NCI-H1092 (cell line): Measurements from ENCODE around the gene CHRM4.

Experiments used
- DNase-seq: peaks from one replicate; lab custom pipeline; 2025; lab: John Stamatoyannopoulos, UW

CHRM4 gene

DNA sequence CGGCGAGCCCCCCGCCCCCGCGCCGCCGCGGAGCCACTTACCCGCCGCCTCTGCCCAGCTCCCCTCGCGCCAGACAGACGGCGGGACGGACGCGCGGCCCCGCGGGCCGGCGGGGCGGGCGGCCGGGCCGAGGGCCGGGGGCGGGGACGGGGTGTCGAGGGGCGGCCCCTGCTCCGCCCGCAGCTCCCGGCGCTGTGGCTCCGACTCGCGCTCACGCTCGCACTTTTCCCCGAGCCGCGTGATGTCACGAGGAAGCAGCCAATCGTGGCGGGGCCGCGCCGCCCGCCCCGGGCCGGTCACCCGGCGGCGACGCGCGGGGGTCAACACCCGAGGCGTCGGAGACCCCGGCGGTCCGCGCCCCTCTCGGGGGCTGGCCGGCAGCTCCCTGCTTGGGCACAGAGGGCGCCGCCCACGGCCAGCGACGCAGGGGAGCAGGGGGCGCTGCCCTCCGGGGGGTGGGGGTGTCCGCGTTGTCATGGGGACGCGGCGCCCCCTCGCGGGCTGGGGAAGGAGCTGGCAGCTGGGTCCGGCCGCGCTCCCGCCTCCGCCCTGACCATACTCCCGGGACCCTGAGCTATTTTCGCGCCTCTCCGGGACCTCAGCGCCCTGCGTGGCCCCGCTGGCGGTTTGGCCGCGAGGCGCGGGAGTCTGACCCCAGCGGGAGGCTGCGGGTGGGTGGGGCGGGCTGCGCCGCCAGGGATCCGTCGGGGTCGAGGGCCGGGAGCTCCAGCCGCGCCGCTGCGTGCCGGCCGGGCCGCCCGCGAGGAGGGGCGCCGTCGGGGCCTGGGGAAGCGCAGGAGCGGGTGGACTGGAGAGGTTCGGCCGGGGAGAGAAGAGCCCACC is at the start of gene CHRM4:
Gene CHRM4, minus strand, starts transcription at position 199 of the 843 bp plus-strand sequence. CDS start 5,219 bp downstream, outside the sequence.
- DNase-seq, result peak; percentile 78

- DNase-seq, result peak; percentile 20
Measured at GRCh38 chr11:46438211-46438610, 46.6 kb upstream of the CHRM4 start.

GRCh38 chr11:46437122-46437689 is 45.6 kb upstream of the CHRM4 start:
- no peak for DNase-seq

- peak; percentile 55 for DNase-seq
Measured at GRCh38 chr11:46436113-46436512, 44.5 kb upstream of the CHRM4 start.

- DNase-seq, result peak; percentile 59
Measured at GRCh38 chr11:46435679-46436078, 44.1 kb upstream of the CHRM4 start.

DNA sequence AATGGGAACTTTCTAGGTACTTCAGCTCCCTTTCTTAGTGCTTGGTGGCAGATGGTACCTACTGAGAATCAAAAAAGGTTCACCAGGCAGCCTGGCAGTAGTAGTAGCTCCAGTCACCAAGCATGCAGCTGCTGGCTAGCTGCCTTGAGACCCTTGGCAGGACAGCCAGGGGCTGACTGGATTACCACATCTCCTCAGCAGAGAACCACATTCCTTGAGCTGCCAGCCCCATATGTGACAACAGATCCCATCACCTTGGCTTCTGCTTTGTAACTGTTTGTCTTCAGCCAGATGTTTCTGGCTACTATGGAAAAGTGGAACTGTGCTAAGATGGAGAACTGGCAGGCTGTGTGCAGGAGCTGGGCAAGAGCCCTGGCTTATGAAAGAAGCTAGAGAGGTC is 39.6 kb upstream of the CHRM4 start:
- no peak for DNase-seq

DNA sequence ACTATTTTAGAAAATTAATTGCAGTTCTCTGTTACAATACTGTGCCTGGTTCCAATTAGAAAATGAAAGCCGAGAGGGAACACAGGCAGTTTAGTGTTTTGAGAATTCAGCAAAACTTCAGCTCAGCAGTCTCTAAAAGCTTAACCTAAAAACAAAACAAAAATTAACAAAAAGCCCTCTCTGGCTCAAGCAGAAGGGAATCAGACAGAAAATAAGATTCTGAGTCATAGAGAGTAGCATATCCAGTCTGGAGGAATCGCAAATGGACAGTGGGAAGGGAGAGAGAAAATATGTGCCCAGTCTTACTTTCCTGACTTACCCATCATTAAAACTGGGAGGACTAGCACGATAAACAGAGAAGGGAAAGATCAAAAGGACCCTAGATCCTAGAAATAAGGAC is 38.1 kb upstream of the CHRM4 start:
- DNase-seq, result no peak

- DNase-seq, result no peak
Measured at GRCh38 chr11:46427364-46427763, 35.8 kb upstream of the CHRM4 start.

DNA sequence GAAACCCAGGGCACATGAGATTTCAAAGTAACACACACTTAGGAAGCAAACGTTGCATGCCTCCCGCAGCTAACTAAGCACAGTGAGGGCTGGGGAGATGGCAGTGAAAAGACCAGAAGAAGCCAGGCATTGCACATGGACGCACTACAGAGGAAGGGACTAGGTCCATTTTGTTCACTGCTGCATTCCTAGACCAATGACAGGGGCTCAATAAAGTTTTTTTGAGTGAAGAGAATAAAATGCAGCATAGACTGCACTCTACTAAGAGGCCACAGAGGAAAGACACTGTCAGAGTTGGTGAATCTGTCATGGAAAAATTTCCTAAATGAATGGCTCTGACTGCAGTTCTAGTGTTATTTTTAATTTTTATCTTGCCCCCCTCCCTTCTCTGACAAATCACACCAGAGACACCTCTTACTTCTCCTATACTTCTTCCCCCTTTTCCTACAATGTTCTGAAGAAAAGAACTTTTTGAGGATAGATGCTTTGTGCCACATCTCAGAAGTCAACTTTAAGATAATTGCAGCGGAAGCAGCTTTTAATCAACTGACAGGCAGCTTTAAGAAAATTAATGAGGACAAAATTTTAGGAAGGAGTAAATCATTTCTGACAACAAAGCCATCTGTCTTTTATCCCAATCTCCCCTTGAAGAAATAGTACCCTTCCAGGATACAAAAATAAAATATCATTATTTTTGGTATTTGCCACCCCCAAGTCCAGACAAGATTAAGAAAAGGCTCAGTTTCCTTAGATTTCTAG is 34.8 kb upstream of the CHRM4 start:
- no peak for DNase-seq

DNA sequence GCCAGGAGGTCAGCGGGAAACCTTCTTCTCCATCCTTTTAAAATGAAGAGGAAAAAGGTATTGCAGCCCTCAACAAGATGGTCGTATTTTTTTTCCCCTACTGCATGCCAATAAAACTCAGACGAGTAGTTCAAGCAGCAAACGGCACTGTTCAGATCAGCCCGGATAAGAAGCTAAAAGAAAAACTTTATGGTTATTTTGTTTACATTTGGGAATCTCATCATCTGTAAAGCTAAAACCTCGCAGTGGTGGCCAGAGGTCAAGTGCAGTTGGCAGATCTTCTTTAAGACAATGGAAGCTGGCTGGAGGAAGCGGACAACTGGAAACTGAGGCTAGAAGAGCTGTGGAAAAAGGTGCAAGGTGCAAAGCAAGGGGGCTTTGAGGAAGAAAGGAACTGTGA is 31.0 kb upstream of the CHRM4 start:
- no peak for DNase-seq

DNA sequence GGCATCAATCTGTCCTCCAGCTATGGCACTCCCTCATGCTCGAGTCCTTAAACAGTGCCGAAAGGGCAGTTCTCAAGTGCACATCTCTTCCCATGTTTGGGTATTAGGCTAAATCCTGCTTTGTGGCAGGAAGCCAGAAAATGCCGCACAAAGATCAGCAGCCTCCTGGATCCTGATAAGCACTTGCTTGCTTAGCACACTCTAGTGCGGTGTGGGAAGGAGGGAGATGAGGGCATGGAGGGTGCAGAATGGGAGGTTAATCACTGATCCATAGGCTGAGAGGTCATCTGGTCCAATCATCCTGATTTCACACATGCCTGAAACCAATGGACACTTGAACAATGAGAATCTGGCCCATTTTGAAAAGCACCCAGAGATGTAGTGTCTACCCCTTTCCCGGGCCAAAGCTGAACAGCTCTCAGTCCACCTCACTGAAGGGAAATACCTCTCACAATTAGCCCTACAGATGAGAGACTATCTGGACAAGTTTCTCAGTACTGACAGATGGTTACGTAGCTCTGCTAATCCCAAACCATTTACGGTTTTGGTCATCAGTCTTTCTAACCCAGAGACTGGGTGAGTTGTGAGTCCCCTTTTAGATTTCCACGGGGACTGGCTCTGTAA is 29.8 kb upstream of the CHRM4 start:
- no peak for DNase-seq

GRCh38 chr11:46420513-46420912 is 28.9 kb upstream of the CHRM4 start:
- DNase-seq, result no peak

- no peak for DNase-seq
Measured at GRCh38 chr11:46418751-46419150, 27.2 kb upstream of the CHRM4 start.

DNA sequence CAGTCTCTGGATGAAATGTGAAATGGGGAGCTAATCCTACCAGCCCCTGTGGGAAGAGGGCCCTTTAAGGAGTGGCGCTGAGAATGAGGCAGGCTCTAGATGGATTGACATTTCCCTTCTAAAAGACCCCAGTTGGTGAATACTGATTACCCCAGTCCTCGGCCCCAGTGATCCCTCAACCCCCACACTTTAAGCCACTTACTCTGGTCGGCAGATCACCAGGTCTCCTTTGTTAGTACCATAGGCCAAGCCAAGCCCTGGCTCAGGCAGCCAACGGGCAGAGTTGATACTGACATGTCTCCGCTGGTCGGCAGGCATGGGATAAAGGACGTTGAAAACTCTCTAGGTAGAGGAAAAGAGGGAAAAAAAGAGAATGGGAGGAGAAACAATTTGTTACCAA is 26.1 kb upstream of the CHRM4 start:
- no peak for DNase-seq

GRCh38 chr11:46414879-46415278 is 23.3 kb upstream of the CHRM4 start:
- DNase-seq, result peak; percentile 89

DNA sequence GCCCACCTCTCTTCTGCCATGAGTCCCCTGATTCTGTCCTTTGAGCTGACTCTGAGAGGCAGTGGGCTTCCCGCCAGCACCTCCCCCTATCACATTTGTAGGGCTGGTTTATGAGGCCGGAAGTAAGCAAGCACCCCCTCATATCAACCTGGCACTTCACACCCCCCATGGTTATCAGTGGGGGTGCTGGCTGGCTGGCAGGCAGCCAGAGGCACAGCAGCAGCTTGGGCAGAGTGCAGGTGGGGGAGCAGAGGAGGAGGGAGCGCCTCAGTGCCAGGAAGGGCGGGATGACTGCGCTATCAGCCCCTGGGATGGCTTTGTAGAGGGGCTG is 22.9 kb upstream of the CHRM4 start:
- peak; percentile 97 for DNase-seq

DNA sequence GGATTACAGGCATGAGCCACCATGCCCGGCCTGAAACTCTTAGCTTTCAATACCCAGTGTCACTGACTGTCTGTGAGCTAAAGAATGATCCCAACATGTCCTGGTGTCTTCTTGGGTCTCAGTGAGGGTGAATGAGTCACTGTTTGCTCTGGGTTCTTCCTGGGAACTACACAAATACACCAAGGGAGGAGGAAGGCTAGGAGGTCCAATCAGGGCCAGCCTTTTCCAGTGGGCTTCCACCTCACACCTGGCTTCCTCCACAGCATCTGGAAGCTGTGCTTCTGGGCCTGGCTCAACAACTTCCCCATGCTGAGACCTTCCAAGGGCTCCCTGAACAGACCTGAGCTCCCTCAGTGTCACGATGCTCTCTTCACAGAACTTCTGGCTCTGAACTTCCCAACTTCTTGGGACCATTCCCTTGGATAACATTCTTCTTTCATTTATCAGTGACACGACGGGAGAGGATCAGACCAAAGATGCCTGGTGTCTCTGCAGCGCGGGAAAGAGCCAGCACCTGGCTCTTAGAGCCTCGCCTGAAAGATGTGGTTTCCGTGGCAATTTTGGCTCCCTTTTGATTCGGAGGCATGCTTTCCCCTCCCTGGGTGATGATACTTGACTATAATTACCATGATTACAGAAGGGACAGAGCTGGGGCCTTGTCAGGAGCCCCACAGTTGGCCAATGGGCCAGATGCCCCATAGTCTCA is 22.3 kb upstream of the CHRM4 start:
- peak; percentile 65 for DNase-seq

DNA sequence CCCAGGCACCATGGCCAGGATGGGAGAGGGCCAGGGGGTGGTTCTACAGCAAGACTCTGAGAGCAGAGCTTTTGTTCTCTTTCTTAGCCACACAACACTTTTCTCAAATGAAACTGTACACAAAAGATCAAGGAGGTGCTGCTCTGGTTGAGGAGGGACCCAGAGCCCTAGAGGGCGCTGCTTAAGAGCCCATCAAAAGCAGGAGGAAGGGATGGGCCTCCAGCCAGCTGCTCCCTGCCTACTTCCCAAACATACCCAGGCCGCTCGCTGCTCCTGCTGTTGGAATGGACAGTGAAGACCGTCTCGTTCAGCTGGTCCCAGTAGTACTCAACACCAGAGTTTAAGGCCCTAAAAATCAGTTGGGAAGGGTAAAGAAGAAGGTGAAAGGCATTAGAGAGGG is 18.4 kb upstream of the CHRM4 start:
- DNase-seq, result peak; percentile 39

DNA sequence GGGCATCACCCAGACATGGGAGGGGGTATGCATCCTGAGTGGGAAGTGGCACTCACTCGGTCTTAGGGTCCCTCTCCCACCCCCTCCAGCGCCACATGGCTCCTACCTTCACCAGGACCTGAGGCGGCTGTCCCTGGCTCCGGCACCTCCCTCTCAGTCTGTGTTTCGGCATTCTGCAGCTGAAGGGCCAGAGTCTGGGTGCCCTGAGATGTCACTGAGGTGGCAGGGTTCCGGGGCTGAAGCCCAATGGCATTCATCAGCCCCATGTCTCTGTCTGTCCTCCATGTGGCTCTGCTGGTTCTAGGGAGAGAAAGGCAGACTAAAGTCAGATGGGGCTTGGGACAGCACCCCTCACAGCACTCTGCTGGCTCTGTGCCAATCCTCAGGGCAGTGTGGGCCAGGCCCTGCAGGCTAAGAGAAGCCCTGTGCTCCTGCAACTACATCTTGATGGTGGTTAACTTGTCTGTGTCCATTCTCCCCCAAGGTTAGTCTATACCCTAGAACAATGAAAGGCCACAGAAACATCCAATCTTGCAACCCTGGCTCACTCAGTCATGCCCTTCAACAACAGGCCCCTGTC is 16.9 kb upstream of the CHRM4 start:
- no peak for DNase-seq

DNA sequence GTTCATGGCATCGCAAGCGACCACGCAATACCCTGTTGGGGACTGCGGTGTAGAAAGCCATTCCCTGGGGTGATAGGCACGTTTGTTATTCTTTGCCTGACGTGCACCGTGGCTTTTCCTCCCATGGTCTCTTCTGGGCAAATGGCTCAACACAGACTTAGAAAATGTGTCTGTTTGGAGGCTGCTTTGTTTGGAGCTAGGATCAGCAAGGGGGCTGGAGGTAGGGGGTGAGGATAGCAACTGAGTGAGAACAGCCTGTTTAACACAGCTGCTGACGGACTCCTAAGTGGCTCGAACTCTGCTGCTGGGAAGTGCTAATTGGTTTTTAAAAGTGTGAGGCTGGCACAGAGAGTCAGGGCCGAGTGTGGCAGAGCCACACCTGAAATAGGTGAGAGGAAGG is 16.1 kb upstream of the CHRM4 start:
- DNase-seq, result no peak

GRCh38 chr11:46404476-46405017 is 13.0 kb upstream of the CHRM4 start:
- no peak for DNase-seq
